Measurements from ENCODE around the gene AQP3.
"Not testable (repeated sequence)": the region's sequence is repeated elsewhere in the genome, so short reads cannot be mapped to it uniquely, and the experiment has no call there.

AQP3 gene

GRCh38 chr9:33446946-33447798, at the start of gene AQP3:
Gene AQP3 (minus strand): TSS chr9:33447593. CDS start chr9:33447530, 63 bp downstream.
- peak; percentile 47 for DNase-seq

GRCh38 chr9:33493819-33494218, 46.4 kb upstream of the AQP3 start:
- not testable (repeated sequence) for DNase-seq

GRCh38 chr9:33489066-33489465, 41.7 kb upstream of the AQP3 start:
- no peak for DNase-seq

GRCh38 chr9:33485312-33485711, 37.9 kb upstream of the AQP3 start:
- not testable (repeated sequence) for DNase-seq

- DNase-seq, result no peak
Measured at GRCh38 chr9:33480976-33481375, 33.6 kb upstream of the AQP3 start.

GRCh38 chr9:33480106-33480505, 32.7 kb upstream of the AQP3 start:
- DNase-seq, result no peak

- no peak for DNase-seq
Measured at GRCh38 chr9:33476503-33476902, 29.1 kb upstream of the AQP3 start.

- DNase-seq, result no peak
Measured at GRCh38 chr9:33475357-33475756, 28.0 kb upstream of the AQP3 start.

- peak; percentile 100 for DNase-seq
Measured at GRCh38 chr9:33473643-33474352, 26.4 kb upstream of the AQP3 start, which contains the start of gene NOL6. Gene NOL6 (minus strand): TSS chr9:33473924. CDS start chr9:33473842, 82 bp downstream.

- no peak for DNase-seq
Measured at GRCh38 chr9:33472881-33473615, 25.7 kb upstream of the AQP3 start.

- DNase-seq, result no peak
Measured at GRCh38 chr9:33472171-33472880, 24.9 kb upstream of the AQP3 start.

- DNase-seq, result no peak
Measured at GRCh38 chr9:33471361-33471760, 24.0 kb upstream of the AQP3 start.

- DNase-seq, result no peak
Measured at GRCh38 chr9:33469891-33470290, 22.5 kb upstream of the AQP3 start.

GRCh38 chr9:33468797-33469621, 21.6 kb upstream of the AQP3 start:
- no peak for DNase-seq

- DNase-seq, result no peak
Measured at GRCh38 chr9:33468215-33468730, 20.9 kb upstream of the AQP3 start.

- DNase-seq, result no peak
Measured at GRCh38 chr9:33467526-33467925, 20.1 kb upstream of the AQP3 start.

GRCh38 chr9:33466565-33467495, 19.4 kb upstream of the AQP3 start:
- peak; percentile 7 for DNase-seq

GRCh38 chr9:33465596-33466564, 18.5 kb upstream of the AQP3 start:
- no peak for DNase-seq

GRCh38 chr9:33465096-33465495, 17.7 kb upstream of the AQP3 start:
- DNase-seq, result no peak

All from NCI-H1092 treated with DMSO at 0.1 percent for 48 hours (cell line).